ENCODE results near the gene CCR9.

GRCh38 chr3:45952456-45952855 lies 66.1 kb downstream of the CCR9 start:
- TF ChIP-seq, protein P1, sequence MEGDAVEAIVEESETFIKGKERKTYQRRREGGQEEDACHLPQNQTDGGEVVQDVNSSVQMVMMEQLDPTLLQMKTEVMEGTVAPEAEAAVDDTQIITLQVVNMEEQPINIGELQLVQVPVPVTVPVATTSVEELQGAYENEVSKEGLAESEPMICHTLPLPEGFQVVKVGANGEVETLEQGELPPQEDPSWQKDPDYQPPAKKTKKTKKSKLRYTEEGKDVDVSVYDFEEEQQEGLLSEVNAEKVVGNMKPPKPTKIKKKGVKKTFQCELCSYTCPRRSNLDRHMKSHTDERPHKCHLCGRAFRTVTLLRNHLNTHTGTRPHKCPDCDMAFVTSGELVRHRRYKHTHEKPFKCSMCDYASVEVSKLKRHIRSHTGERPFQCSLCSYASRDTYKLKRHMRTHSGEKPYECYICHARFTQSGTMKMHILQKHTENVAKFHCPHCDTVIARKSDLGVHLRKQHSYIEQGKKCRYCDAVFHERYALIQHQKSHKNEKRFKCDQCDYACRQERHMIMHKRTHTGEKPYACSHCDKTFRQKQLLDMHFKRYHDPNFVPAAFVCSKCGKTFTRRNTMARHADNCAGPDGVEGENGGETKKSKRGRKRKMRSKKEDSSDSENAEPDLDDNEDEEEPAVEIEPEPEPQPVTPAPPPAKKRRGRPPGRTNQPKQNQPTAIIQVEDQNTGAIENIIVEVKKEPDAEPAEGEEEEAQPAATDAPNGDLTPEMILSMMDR (conservative IDR thresholded peaks at IDR 0.05 in 1 of 2, IDR thresholded peaks at IDR 0.05 in 1 of 2; ENCODE audit: low read depth in 1 of 2, low read length in 2 of 2) = no peak
- TF ChIP-seq EZH2 (IDR thresholded peaks at IDR 0.05; ENCODE audit: low read length, missing control alignments) = no peak

All from fibroblast of lung (primary cell).